IPS-20b (cell line): Measurements from ENCODE around the gene SRPK2.

ENCODE experiments used
- H3K27ac ChIP-seq: one replicate; pipeline ENCODE4 v1.5.1; 2013; ENCODE audit warnings: low read length
- H3K27me3 ChIP-seq: 2 replicates; pipeline ENCODE4 v1.6.1; 2013; ENCODE audit warnings: mild to moderate bottlenecking, low read length, inconsistent platforms; ENCODE audit not compliant: insufficient read depth
- H3K36me3 ChIP-seq: 2 replicates; pipeline ENCODE4 v1.6.1; 2013; ENCODE audit warnings: low read depth, mild to moderate bottlenecking, inconsistent platforms, low read length, moderate library complexity; ENCODE audit not compliant: insufficient read depth
- H3K4me1 ChIP-seq: 2 replicates; pipeline ENCODE4 v1.6.1; 2013; ENCODE audit warnings: mild to moderate bottlenecking, control low read depth, inconsistent platforms, low read length, moderate library complexity; ENCODE audit not compliant: insufficient read depth
- H3K4me3 ChIP-seq: 2 replicates; pipeline ENCODE4 v1.5.1; 2013; ENCODE audit warnings: mild to moderate bottlenecking, low read length, inconsistent platforms
- H3K9ac ChIP-seq: 2 replicates; pipeline ENCODE4 v1.6.1; 2013; ENCODE audit warnings: low read depth, mild to moderate bottlenecking, inconsistent platforms, low read length, moderate library complexity
- H3K9me3 ChIP-seq: 2 replicates; pipeline ENCODE4 v1.6.1; 2013; ENCODE audit warnings: mild to moderate bottlenecking, low read depth, low read length, inconsistent platforms; ENCODE audit not compliant: insufficient read depth

SRPK2 gene

GRCh38 chr7:105088456-105088855 lies 300.3 kb downstream of the SRPK2 start:
- H3K27ac ChIP-seq: no peak overlapping the region
- no peaks in the 10 kb centered on the region for H3K9me3 ChIP-seq
- H3K36me3 ChIP-seq: peaks cover 72% of the 10 kb centered on the region
- no peak overlapping the region for H3K4me3 ChIP-seq
- no peak overlapping the region for H3K9ac ChIP-seq
- no peaks in the 10 kb centered on the region for H3K4me1 ChIP-seq
- no peaks in the 10 kb centered on the region for H3K27me3 ChIP-seq

DNA sequence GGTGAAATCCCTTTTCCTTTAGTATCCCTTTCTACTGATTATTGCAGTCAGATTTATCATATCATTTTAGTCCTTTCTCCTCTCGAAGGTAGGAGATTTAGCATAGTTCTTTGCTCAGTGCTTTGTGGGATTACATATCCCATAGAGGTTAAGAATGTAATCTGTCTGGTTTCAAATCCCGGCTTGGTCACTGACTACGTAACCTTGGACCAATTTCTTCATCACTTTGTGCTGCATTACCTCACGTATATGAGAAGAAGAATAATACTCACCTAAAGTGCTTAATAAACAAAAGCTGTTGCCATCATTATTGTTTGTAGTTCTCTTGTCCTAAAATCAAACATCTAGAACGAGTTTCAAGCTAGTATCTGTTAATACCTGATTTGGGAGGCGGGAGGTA lies 300.7 kb downstream of the SRPK2 start:
- no peak overlapping the region for H3K9ac ChIP-seq
- H3K36me3 ChIP-seq: peaks cover 76% of the 10 kb centered on the region
- H3K27ac ChIP-seq: no peak overlapping the region

DNA sequence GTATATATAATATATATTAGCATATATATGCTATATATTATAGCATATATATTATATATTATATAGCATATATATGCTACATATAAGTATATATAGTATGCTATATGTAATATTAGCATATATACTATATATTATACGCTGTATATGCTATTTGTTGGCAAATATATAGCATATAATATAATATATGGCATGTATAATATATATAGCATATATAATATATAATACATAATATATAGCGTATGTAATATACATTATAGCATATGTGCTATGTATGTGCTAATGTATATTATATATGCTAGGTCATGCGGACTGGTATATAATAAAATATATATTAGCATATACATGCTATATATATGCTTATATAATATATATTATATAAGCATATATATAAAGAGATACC lies 301.9 kb downstream of the SRPK2 start:
- no peaks in the 10 kb centered on the region for H3K4me1 ChIP-seq
- H3K4me3 ChIP-seq: no peak overlapping the region
- no peak overlapping the region for H3K9ac ChIP-seq
- no peaks in the 10 kb centered on the region for H3K9me3 ChIP-seq
- no peak overlapping the region for H3K27ac ChIP-seq
- H3K27me3 ChIP-seq: no peaks in the 10 kb centered on the region
- H3K36me3 ChIP-seq: peaks cover 76% of the 10 kb centered on the region

More for the DNA sequence above, 300.7 kb downstream of the SRPK2 start:
- H3K4me3 ChIP-seq: no peak overlapping the region
- H3K9me3 ChIP-seq: no peaks in the 10 kb centered on the region
- no peaks in the 10 kb centered on the region for H3K4me1 ChIP-seq
- H3K27me3 ChIP-seq: no peaks in the 10 kb centered on the region

- Histone ChIP-seq H3K4me3 (no peak overlapping the region), H3K4me1 (no peaks in the 10 kb centered on the region), H3K27ac (no peak overlapping the region), H3K36me3 (peaks cover 73% of the 10 kb centered on the region), H3K27me3 (no peaks in the 10 kb centered on the region), H3K9ac (no peak overlapping the region), H3K9me3 (no peaks in the 10 kb centered on the region)
These were observed 304.1 kb downstream of the SRPK2 start for GRCh38 chr7:105084581-105084980.

DNA sequence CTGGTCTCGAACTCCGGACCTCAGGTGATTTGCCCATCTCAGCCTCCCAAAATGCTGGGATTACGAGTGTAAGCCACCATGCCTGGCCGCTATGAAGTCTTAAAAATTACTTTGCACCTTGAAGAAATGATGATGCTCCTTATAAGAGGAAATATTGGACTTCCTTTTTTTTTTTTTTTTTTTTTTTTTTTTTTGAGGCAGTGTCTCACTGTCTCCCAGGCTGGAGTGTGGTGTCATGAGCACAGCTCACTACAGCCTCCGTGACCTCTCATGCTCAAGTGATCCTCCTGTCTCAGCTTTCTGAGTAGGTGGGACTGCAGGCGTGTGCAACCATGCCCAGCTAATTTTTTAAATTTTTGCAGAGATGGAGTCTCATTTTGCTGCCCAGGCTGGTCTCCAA lies 309.4 kb downstream of the SRPK2 start:
- Histone ChIP-seq H3K4me1 (no peaks in the 10 kb centered on the region), H3K36me3 (peaks cover 95% of the 10 kb centered on the region), H3K9ac (no peak overlapping the region), H3K27ac (no peak overlapping the region), H3K27me3 (no peaks in the 10 kb centered on the region), H3K9me3 (no peaks in the 10 kb centered on the region), H3K4me3 (no peak overlapping the region)

GRCh38 chr7:105073143-105073542 lies 315.6 kb downstream of the SRPK2 start:
- Histone ChIP-seq H3K27me3 (no peaks in the 10 kb centered on the region), H3K9me3 (no peaks in the 10 kb centered on the region), H3K27ac (no peak overlapping the region), H3K9ac (no peak overlapping the region), H3K4me3 (no peak overlapping the region), H3K36me3 (peaks cover 87% of the 10 kb centered on the region), H3K4me1 (no peaks in the 10 kb centered on the region)

- no peaks in the 10 kb centered on the region for H3K4me1 ChIP-seq
- H3K27me3 ChIP-seq: no peaks in the 10 kb centered on the region
- no peaks in the 10 kb centered on the region for H3K9me3 ChIP-seq
- no peak overlapping the region for H3K4me3 ChIP-seq
- H3K9ac ChIP-seq: no peak overlapping the region
- no peak overlapping the region for H3K27ac ChIP-seq
- H3K36me3 ChIP-seq: peaks cover 86% of the 10 kb centered on the region
These were observed 319.8 kb downstream of the SRPK2 start for GRCh38 chr7:105068886-105069285.

GRCh38 chr7:105067691-105068090 lies 321.0 kb downstream of the SRPK2 start:
- peaks cover 87% of the 10 kb centered on the region for H3K36me3 ChIP-seq
- H3K27ac ChIP-seq: no peak overlapping the region
- H3K4me3 ChIP-seq: no peak overlapping the region
- no peaks in the 10 kb centered on the region for H3K9me3 ChIP-seq
- H3K4me1 ChIP-seq: peaks cover 3% of the 10 kb centered on the region; the same call in 1 of the 2 replicates
- H3K9ac ChIP-seq: no peak overlapping the region
- no peaks in the 10 kb centered on the region for H3K27me3 ChIP-seq
